CD14-positive monocyte (primary cell): ENCODE measurements around the gene FITM2. TPM values are rescaled to one million over a fixed set of nuclear protein-coding genes. Genes with fewer than 3 reads are reported as not detected.

Experiments
- DNase-seq, 3 donors: peaks; one replicate each; pipeline ENCODE4 v3.0.0-alpha.2; 2011 to 2022
- H2AFZ ChIP-seq: 2 replicates; pipeline ENCODE4 v1.6.0; 2012; ENCODE audit warnings: mild to moderate bottlenecking, low read depth, low read length, inconsistent platforms; ENCODE audit not compliant: insufficient read depth, poor library complexity, severe bottlenecking
- H3K27ac ChIP-seq, 2 donors: 1 replicate in 1 of 2; 2 replicates in 1 of 2; pipeline ENCODE4 v1.5.1; 2012 to 2013; ENCODE audit warnings: low read length in 2 of 2, control low read depth in 1 of 2, inconsistent platforms in 1 of 2, low read depth in 1 of 2, mild to moderate bottlenecking in 1 of 2
- H3K27me3 ChIP-seq, 2 donors: one replicate each; pipeline versions ENCODE4 v1.6.0 to v1.6.1; 2011 to 2013; ENCODE audit warnings: low read length in 2 of 2; ENCODE audit not compliant: control insufficient read depth in 2 of 2, insufficient read depth in 2 of 2
- H3K36me3 ChIP-seq, 2 donors: replicated peaks in 1 of 2; 1 replicate in 1 of 2; 2 replicates in 1 of 2; pipeline versions ENCODE4 v1.5.1 to v1.6.1; 2012 to 2013; ENCODE audit warnings: low read length in 2 of 2, control low read depth in 1 of 2, inconsistent platforms in 1 of 2, mild to moderate bottlenecking in 1 of 2; ENCODE audit not compliant: insufficient read depth in 2 of 2, control insufficient read depth in 1 of 2
- H3K4me1 ChIP-seq, 2 donors: 1 replicate in 1 of 2; 2 replicates in 1 of 2; pipeline versions ENCODE4 v1.5.1 to v1.6.1; 2012 to 2013; ENCODE audit warnings: low read length in 2 of 2, control low read depth in 1 of 2, inconsistent platforms in 1 of 2, mild to moderate bottlenecking in 1 of 2, moderate library complexity in 1 of 2; ENCODE audit not compliant: insufficient read depth in 2 of 2, control insufficient read depth in 1 of 2
- H3K4me2 ChIP-seq: replicated peaks from 2 replicates; pipeline ENCODE3; 2012; ENCODE audit warnings: low read length, moderate library complexity, mild to moderate bottlenecking; ENCODE audit not compliant: poor library complexity, severe bottlenecking; ENCODE audit errors: extremely low read depth
- H3K4me3 ChIP-seq, 3 experiments: fragments of 200-600 bp in 1 of 3; sonication (generic) in 1 of 3; replicated peaks in 1 of 3; 1 replicate in 2 of 3; 2 replicates in 1 of 3; pipeline ENCODE4 v1.5.1; 2011 to 2013; ENCODE audit warnings: low read length in 3 of 3, mild to moderate bottlenecking in 3 of 3, control low read depth in 2 of 3, low read depth in 2 of 3, inconsistent platforms in 1 of 3, moderate library complexity in 1 of 3
- H3K79me2 ChIP-seq: 2 replicates; pipeline ENCODE4 v1.6.0; 2012; ENCODE audit warnings: mild to moderate bottlenecking, control low read depth, inconsistent platforms, low read length, moderate library complexity; ENCODE audit not compliant: insufficient read depth
- H3K9ac ChIP-seq: 2 replicates; pipeline ENCODE4 v1.6.0; 2017; ENCODE audit warnings: low read length, mild to moderate bottlenecking; ENCODE audit not compliant: insufficient read depth, poor library complexity, severe bottlenecking
- H3K9me3 ChIP-seq, 2 donors: replicated peaks in 1 of 2; 1 replicate in 1 of 2; 2 replicates in 1 of 2; pipeline versions ENCODE4 v1.5.1 to v1.6.1; 2012 to 2013; ENCODE audit warnings: low read length in 2 of 2, control low read depth in 1 of 2; ENCODE audit not compliant: control insufficient read depth in 1 of 2, insufficient read depth in 1 of 2
- H4K20me1 ChIP-seq: 2 replicates; pipeline ENCODE4 v1.6.0; 2012; ENCODE audit warnings: mild to moderate bottlenecking, low read length, control low read depth, moderate library complexity; ENCODE audit not compliant: insufficient read depth
- H3K27ac Mint-ChIP-seq, 7 donors: one replicate each; pipeline ENCODE4 v1.8.0; 2020; ENCODE audit warnings: mild to moderate bottlenecking in 7 of 7, mixed read lengths in 7 of 7, moderate library complexity in 6 of 7, inconsistent platforms in 2 of 7
- H3K27me3 Mint-ChIP-seq, 3 donors: one replicate each; pipeline ENCODE4 v1.8.0; 2021 to 2022; ENCODE audit warnings: low read depth in 3 of 3, mild to moderate bottlenecking in 3 of 3, mixed read lengths in 3 of 3, moderate library complexity in 3 of 3, inconsistent platforms in 1 of 3
- H3K36me3 Mint-ChIP-seq, 2 donors: one replicate each; pipeline ENCODE4 v1.8.0; 2020; ENCODE audit warnings: mixed read lengths in 2 of 2, inconsistent platforms in 1 of 2, mild to moderate bottlenecking in 1 of 2
- H3K4me1 Mint-ChIP-seq: one replicate; pipeline ENCODE4 v1.8.0; 2020; ENCODE audit warnings: mild to moderate bottlenecking, mixed read lengths
- H3K4me3 Mint-ChIP-seq, 2 donors: one replicate each; pipeline ENCODE4 v1.8.0; 2020; ENCODE audit warnings: mild to moderate bottlenecking in 2 of 2, mixed read lengths in 2 of 2, moderate library complexity in 1 of 2
- H3K9me3 Mint-ChIP-seq, 7 donors: one replicate each; pipeline ENCODE4 v1.8.0; 2020 to 2022; ENCODE audit warnings: mixed read lengths in 7 of 7, mild to moderate bottlenecking in 6 of 7, moderate library complexity in 6 of 7, inconsistent platforms in 2 of 7
- CTCF ChIP-seq: fragments of 200-600 bp; IDR thresholded peaks from one replicate; pipeline ENCODE4 v1.8.0; 2022; ENCODE audit warnings: antibody characterized with exemption, mild to moderate bottlenecking
- whole genome bisulfite sequencing: methylation state at CpG from one replicate; pipeline ENCODE4 v1.1.5; 2013; ENCODE audit warnings: missing lambda C conversion rate; ENCODE audit not compliant: insufficient coverage; 5-methylcytosine and 5-hydroxymethylcytosine counted together
- intact Hi-C, 2 donors: fragments of 100-400 bp; cut with micrococcal nuclease; formaldehyde crosslinking; loops; one replicate each; pipeline versions ENCODE4 v1.15.0 to v1.15.1; 2023
- polyA plus RNA-seq, 3 donors: library from polyadenylated mRNA; depleted of rRNA in 1 of 3; unstranded in 2 of 3; stranded (reverse) in 1 of 3; fragments of 300-500 nt in 2 of 3; fragments of >200 nt in 1 of 3; fragmentation: Illumina TruSeq in 2 of 3; gene quantifications; 1 replicate in 2 of 3; 2 replicates in 1 of 3; pipeline ENCODE4 v1.2.3, GENCODE V29; 2012 to 2021

Gene FITM2
- polyA plus RNA-seq, 3 donors: 0.32 to 2.2 (median 0.69) TPM

GRCh38 chr20:44345147-44345546 is 34.1 kb upstream of the FITM2 start:
- TF ChIP-seq CTCF: no peak
- intact Hi-C loops: no loop called here
- Histone ChIP-seq H3K4me1 (no peaks in the 10 kb centered on the region), H3K4me2 (no peak overlapping the region), H4K20me1 (no peaks in the 10 kb centered on the region), H3K4me3 (no peak overlapping the region), H3K79me2 (no peaks in the 10 kb centered on the region), H3K9ac (no peak overlapping the region), H3K9me3 (no peaks in the 10 kb centered on the region), H2AFZ (no peak overlapping the region), H3K27me3 (no peaks in the 10 kb centered on the region), H3K27ac (no peak overlapping the region), H3K36me3 (no peaks in the 10 kb centered on the region)
- no peak for DNase-seq
- no peak overlapping the region for H3K4me3 Mint-ChIP-seq
- H3K4me1 Mint-ChIP-seq: no peaks in the 10 kb centered on the region
- 100% methylated on average over 3 of the region's 8 CpGs for WGBS
- peaks cover 0 to 7% (median 6%) of the 10 kb centered on the region in 3 donors for H3K27me3 Mint-ChIP-seq
- H3K36me3 Mint-ChIP-seq: no peaks in the 10 kb centered on the region
- no peak overlapping the region for H3K27ac Mint-ChIP-seq
- H3K9me3 Mint-ChIP-seq: no peaks in the 10 kb centered on the region

GRCh38 chr20:44344723-44345122 is 33.7 kb upstream of the FITM2 start:
- no peak overlapping the region for H3K9ac ChIP-seq
- Mint-ChIP-seq H3K27me3 (peaks cover 0 to 7% (median 6%) of the 10 kb centered on the region in 3 donors), H3K9me3 (no peaks in the 10 kb centered on the region), H3K27ac (no peak overlapping the region), H3K4me3 (no peak overlapping the region), H3K4me1 (no peaks in the 10 kb centered on the region), H3K36me3 (no peaks in the 10 kb centered on the region)
- DNase-seq: no peak
- no peak overlapping the region for H3K27ac ChIP-seq
- no peaks in the 10 kb centered on the region for H3K36me3 ChIP-seq
- no peaks in the 10 kb centered on the region for H4K20me1 ChIP-seq
- no peak overlapping the region for H3K4me3 ChIP-seq
- no peaks in the 10 kb centered on the region for H3K4me1 ChIP-seq
- intact Hi-C loops: no loop called here
- no peaks in the 10 kb centered on the region for H3K27me3 ChIP-seq
- H3K4me2 ChIP-seq: no peak overlapping the region
- H3K9me3 ChIP-seq: no peaks in the 10 kb centered on the region
- WGBS: no CpG with 5 or more reads among the region's 4 CpGs
- no peak overlapping the region for H2AFZ ChIP-seq
- no peaks in the 10 kb centered on the region for H3K79me2 ChIP-seq
- TF ChIP-seq CTCF: no peak
